Spleen (tissue), 3 donors: Measurements from ENCODE around the gene SEMA3B.

Experiments
- POLR2A ChIP-seq, 3 donors: fragments of 450-650 bp; IDR thresholded peaks; one replicate each; pipeline ENCODE4 v1.5.1; 2017; ENCODE audit warnings: antibody characterized with exemption in 3 of 3, mild to moderate bottlenecking in 1 of 3
- POLR2AphosphoS5 ChIP-seq, 3 donors: sonication (generic); formaldehyde crosslinking; IDR thresholded peaks; one replicate each; pipeline ENCODE4 v1.5.1; 2017; ENCODE audit warnings: antibody characterized with exemption in 3 of 3

GRCh38 chr3:50325113-50325480 is 56.1 kb downstream of the SEMA3B start:
- TF ChIP-seq POLR2A (IDR thresholded peaks at IDR 0.05) (no peak), POLR2AphosphoS5 (IDR thresholded peaks at IDR 0.05) (no peak)
